GM12872 (cell line): ENCODE results near the gene C4orf50.

ENCODE experiments used
- CTCF ChIP-seq: IDR thresholded peaks from 3 replicates; pipeline ENCODE4 v1.5.1; 2011; ENCODE audit warnings: low read depth, mild to moderate bottlenecking, low read length, moderate library complexity; ENCODE audit not compliant: insufficient read depth

Gene C4orf50

GRCh38 chr4:5996641-5997040, 21.6 kb downstream of the C4orf50 start:
- TF ChIP-seq CTCF, result no peak

- TF ChIP-seq CTCF, result no peak
These were observed 22.2 kb downstream of the C4orf50 start for GRCh38 chr4:5995901-5996623.

GRCh38 chr4:5993876-5994811, 24.1 kb downstream of the C4orf50 start:
- no peak for TF ChIP-seq CTCF

GRCh38 chr4:5992828-5993321, 25.4 kb downstream of the C4orf50 start:
- no peak for TF ChIP-seq CTCF

GRCh38 chr4:5992171-5992827, 25.9 kb downstream of the C4orf50 start:
- TF ChIP-seq CTCF, result no peak

- TF ChIP-seq CTCF, result no peak
These were observed 26.8 kb downstream of the C4orf50 start for GRCh38 chr4:5991405-5991804.
